Measurements from ENCODE around the gene ADGRG6.

Gene ADGRG6

GRCh38 chr6:142332393-142333098 lies 30.7 kb downstream of the ADGRG6 start:
- no peak overlapping the region for H3K4me3 ChIP-seq (replicated peaks; ENCODE audit: low read depth, low read length)
- no peak for TF ChIP-seq CTCF (IDR thresholded peaks at IDR 0.05; ENCODE audit: low read length, missing control alignments)
- DNase-seq (ENCODE audit: low read depth): no peak

- no peak for TF ChIP-seq CTCF (IDR thresholded peaks at IDR 0.05; ENCODE audit: low read length, missing control alignments)
- DNase-seq (ENCODE audit: low read depth): no peak
- H3K4me3 ChIP-seq (replicated peaks; ENCODE audit: low read depth, low read length): no peak overlapping the region
Observed at GRCh38 chr6:142333431-142333830, 31.6 kb downstream of the ADGRG6 start.

- no peak for DNase-seq (ENCODE audit: low read depth)
- no peak for TF ChIP-seq CTCF (IDR thresholded peaks at IDR 0.05; ENCODE audit: low read length, missing control alignments)
- H3K4me3 ChIP-seq (replicated peaks; ENCODE audit: low read depth, low read length): no peak overlapping the region
Observed at GRCh38 chr6:142334294-142334693, 32.5 kb downstream of the ADGRG6 start.

GRCh38 chr6:142335415-142335814 lies 33.6 kb downstream of the ADGRG6 start:
- no peak for TF ChIP-seq CTCF (IDR thresholded peaks at IDR 0.05; ENCODE audit: low read length, missing control alignments)
- no peak for DNase-seq (ENCODE audit: low read depth)

GRCh38 chr6:142336183-142336582 lies 34.4 kb downstream of the ADGRG6 start:
- no peak overlapping the region for H3K4me3 ChIP-seq (replicated peaks; ENCODE audit: low read depth, low read length)
- DNase-seq (ENCODE audit: low read depth): no peak
- no peak for TF ChIP-seq CTCF (IDR thresholded peaks at IDR 0.05; ENCODE audit: low read length, missing control alignments)

More at GRCh38 chr6:142335415-142335814, 33.6 kb downstream of the ADGRG6 start:
- H3K4me3 ChIP-seq (replicated peaks; ENCODE audit: low read depth, low read length): no peak overlapping the region

GRCh38 chr6:142336787-142337186 lies 35.0 kb downstream of the ADGRG6 start:
- no peak for DNase-seq (ENCODE audit: low read depth)
- no peak overlapping the region for H3K4me3 ChIP-seq (replicated peaks; ENCODE audit: low read depth, low read length)
- no peak for TF ChIP-seq CTCF (IDR thresholded peaks at IDR 0.05; ENCODE audit: low read length, missing control alignments)

- TF ChIP-seq CTCF (IDR thresholded peaks at IDR 0.05; ENCODE audit: low read length, missing control alignments): no peak
- DNase-seq (ENCODE audit: low read depth): no peak
- H3K4me3 ChIP-seq (replicated peaks; ENCODE audit: low read depth, low read length): no peak overlapping the region
Observed at GRCh38 chr6:142339113-142339512, 37.3 kb downstream of the ADGRG6 start.

Measured in fibroblast of pulmonary artery (primary cell).